A673 (cell line): ENCODE data around the gene MAZ. TPM values are rescaled to one million over a fixed set of nuclear protein-coding genes. Genes with fewer than 3 reads are reported as not detected.

ENCODE experiments used
- BruUV-seq: library from RNA; stranded (reverse); fragments of 400-500 nt; replicated peaks from 2 replicates; lab custom pipeline; 2021; lab: Mats Ljungman, UMichigan
- CTCF ChIA-PET: fragments of 300-600 bp; sonication (Branson Sonifier 250); formaldehyde crosslinking; loops from one replicate; lab custom pipeline; 2022; ENCODE audit warnings: antibody characterized with exemption; lab: Charles Lee
- POLR2A ChIA-PET: fragments of 300-600 bp; sonication (Branson Sonifier 250); formaldehyde crosslinking; loops from one replicate; lab custom pipeline; 2022; ENCODE audit warnings: antibody characterized with exemption; ENCODE audit not compliant: low non-redundant PET; lab: Charles Lee
- DNase-seq: peaks from one replicate; pipeline ENCODE4 v3.0.0-alpha.2; 2015; ENCODE audit warnings: low spot score
- H3K27ac ChIP-seq: fragments of 200-600 bp; sonication (generic); 2 replicates; pipeline ENCODE4 v1.5.1; 2016; ENCODE audit warnings: mixed run types, low read depth, mild to moderate bottlenecking, mixed read lengths, antibody characterized with exemption, low read length; ENCODE audit not compliant: poor library complexity, severe bottlenecking
- H3K27me3 ChIP-seq: fragments of 200-600 bp; sonication (generic); replicated peaks from 2 replicates; pipeline ENCODE4 v1.6.1; 2017; ENCODE audit warnings: mixed run types, low read depth, mild to moderate bottlenecking, mixed read lengths, antibody characterized with exemption, low read length; ENCODE audit not compliant: insufficient read depth, poor library complexity
- H3K36me3 ChIP-seq: fragments of 200-600 bp; sonication (generic); 2 replicates; pipeline ENCODE4 v1.6.1; 2016; ENCODE audit warnings: mixed run types, mild to moderate bottlenecking, mixed read lengths, antibody characterized with exemption, low read length; ENCODE audit not compliant: insufficient read depth, poor library complexity, severe bottlenecking
- H3K4me1 ChIP-seq: fragments of 200-600 bp; sonication (generic); 2 replicates; pipeline ENCODE4 v1.6.1; 2017; ENCODE audit warnings: mixed run types, mild to moderate bottlenecking, mixed read lengths, antibody characterized with exemption, low read length; ENCODE audit not compliant: insufficient read depth, poor library complexity, severe bottlenecking
- H3K4me3 ChIP-seq: fragments of 200-600 bp; sonication (generic); 2 replicates; pipeline ENCODE4 v1.5.1; 2016; ENCODE audit warnings: low read depth, mixed run types, mild to moderate bottlenecking, mixed read lengths, low read length; ENCODE audit not compliant: poor library complexity, severe bottlenecking
- H3K9me3 ChIP-seq: fragments of 200-600 bp; sonication (generic); 2 replicates; pipeline ENCODE4 v1.6.1; 2016; ENCODE audit warnings: mixed run types, low read depth, mild to moderate bottlenecking, mixed read lengths, antibody characterized with exemption, low read length; ENCODE audit not compliant: poor library complexity, severe bottlenecking
- EZH2 ChIP-seq: fragments of 200-600 bp; sonication (generic); IDR thresholded peaks from 2 replicates; pipeline ENCODE4 v1.6.1; 2017; ENCODE audit warnings: borderline replicate concordance, low read depth, mild to moderate bottlenecking, mixed read lengths, antibody characterized with exemption, low read length; ENCODE audit not compliant: poor library complexity, severe bottlenecking
- intact Hi-C: fragments of 100-400 bp; cut with micrococcal nuclease; formaldehyde crosslinking; loops from one replicate; pipeline ENCODE4 v1.10.0; 2022; ENCODE audit not compliant: unreplicated experiment
- total RNA-seq: library from RNA; stranded (reverse); gene quantifications from 2 replicates; pipeline ENCODE4 v1.2.3, GENCODE V29; 2021
- TF ChIP-seq, protein P1 (sequence below): fragments of 300-800, 200-600 bp; sonication (generic); conservative IDR thresholded peaks from 2 replicates; pipeline ENCODE4 v1.5.1; 2017; ENCODE audit warnings: low read depth, mild to moderate bottlenecking, antibody characterized with exemption, low read length, moderate library complexity, mixed read lengths

Gene MAZ
- total RNA-seq, 1 experiment from 2014 or later = 516 TPM

DNA sequence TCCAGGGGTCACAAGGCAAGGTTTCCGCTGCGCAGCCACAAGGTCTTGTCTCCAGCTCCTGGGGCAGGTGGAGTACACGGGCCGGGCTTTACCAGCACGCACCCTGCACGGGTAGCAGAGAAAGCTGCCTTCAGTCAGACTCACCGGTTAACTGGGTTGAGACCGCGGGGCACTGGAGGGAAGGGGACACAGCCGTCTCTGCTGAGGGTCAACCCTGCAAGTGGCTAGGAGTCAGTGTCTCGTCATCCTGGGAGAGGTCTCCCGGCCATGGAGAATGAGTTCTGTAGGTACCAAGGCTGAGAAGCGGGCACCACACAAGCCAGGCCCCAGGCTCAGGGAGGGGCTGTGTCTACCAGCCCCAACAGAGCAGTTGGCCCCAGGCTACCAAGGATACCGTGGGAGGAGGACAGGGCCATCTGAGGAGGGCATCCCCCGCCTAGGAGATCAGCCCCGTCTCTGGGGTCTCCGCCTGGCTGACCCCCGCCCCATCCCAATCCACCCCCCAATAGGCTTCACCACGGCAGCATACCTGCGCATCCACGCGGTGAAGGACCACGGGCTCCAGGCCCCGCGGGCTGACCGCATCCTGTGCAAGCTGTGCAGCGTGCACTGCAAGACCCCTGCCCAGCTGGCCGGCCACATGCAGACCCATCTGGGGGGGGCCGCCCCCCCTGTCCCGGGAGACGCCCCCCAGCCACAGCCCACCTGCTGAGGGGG is 2.9 kb downstream of the MAZ start:
- DNase-seq = no peak
- ChIA-PET POLR2A (no interaction called here), CTCF (no interaction called here)
- intact Hi-C loops = loop anchor here (2.0 kb wide), 1 partner anchor 212 kb away; no protein-coding TSS in a partner anchor
- Histone ChIP-seq H3K9me3 (no peaks in the 10 kb centered on the region), H3K27me3 (no peaks in the 10 kb centered on the region), H3K4me3 (peak overlapping the region; percentile 58), H3K4me1 (peaks cover 47% of the 10 kb centered on the region), H3K36me3 (peaks cover 28% of the 10 kb centered on the region), H3K27ac (peak overlapping the region; percentile 95)
- BruUV-seq = no TSS peak
- TF ChIP-seq EZH2 = no peak
- TF ChIP-seq, protein P1, sequence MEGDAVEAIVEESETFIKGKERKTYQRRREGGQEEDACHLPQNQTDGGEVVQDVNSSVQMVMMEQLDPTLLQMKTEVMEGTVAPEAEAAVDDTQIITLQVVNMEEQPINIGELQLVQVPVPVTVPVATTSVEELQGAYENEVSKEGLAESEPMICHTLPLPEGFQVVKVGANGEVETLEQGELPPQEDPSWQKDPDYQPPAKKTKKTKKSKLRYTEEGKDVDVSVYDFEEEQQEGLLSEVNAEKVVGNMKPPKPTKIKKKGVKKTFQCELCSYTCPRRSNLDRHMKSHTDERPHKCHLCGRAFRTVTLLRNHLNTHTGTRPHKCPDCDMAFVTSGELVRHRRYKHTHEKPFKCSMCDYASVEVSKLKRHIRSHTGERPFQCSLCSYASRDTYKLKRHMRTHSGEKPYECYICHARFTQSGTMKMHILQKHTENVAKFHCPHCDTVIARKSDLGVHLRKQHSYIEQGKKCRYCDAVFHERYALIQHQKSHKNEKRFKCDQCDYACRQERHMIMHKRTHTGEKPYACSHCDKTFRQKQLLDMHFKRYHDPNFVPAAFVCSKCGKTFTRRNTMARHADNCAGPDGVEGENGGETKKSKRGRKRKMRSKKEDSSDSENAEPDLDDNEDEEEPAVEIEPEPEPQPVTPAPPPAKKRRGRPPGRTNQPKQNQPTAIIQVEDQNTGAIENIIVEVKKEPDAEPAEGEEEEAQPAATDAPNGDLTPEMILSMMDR = no peak

DNA sequence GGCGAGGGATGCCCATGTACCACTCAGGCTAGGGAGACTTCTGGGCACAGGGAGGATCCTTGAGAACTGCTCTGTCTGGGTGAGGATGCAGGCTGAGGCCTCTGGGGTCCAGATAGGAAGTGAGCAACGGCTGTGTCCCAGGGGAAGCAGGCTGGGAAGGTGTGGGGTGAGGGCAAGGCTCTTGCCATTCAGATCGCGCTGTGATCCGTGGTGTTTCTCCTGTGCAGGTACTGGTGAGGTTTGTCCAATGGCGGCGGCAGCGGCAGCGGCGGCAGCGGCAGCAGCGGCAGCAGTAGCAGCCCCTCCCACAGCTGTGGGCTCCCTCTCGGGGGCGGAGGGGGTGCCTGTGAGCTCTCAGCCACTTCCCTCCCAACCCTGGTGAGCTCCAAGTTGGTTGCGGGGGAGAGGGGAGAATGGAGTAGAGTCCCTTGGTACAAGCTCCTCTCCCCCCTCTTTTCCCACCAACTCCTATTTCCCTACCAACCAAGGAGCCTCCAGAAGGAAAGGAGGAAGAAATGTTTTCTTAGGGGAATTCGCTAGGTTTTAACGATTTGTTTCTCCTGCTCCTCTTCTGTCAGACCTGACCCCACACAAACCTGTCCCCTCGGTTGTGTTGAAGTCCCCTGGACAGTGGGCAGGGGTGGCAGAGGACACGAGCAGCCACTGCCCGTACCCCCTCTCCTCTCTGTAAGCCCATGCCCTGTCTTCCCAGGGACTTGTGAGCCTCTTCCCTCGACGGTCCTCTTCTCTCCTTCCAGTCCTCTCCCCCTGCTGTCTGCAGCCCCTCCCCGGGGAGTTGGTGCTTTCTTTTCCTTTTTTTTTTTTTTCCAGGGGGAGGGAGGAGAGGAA is 3.7 kb downstream of the MAZ start:
- CTCF ChIA-PET = interaction anchor here (0.7 kb wide), 1 partner anchor 81 kb away, joined by 4 read pairs; no protein-coding TSS in a partner anchor
- Histone ChIP-seq H3K4me3 (peak overlapping the region; percentile 58), H3K27ac (peak overlapping the region; percentile 95), H3K9me3 (no peaks in the 10 kb centered on the region), H3K27me3 (no peaks in the 10 kb centered on the region), H3K4me1 (peaks cover 47% of the 10 kb centered on the region), H3K36me3 (peaks cover 24% of the 10 kb centered on the region)
- intact Hi-C loops = loop anchor here (2.0 to 10.0 kb wide), 2 partner anchors 55 to 211 kb away; partner anchors contain the start of gene CDIPT
- TF ChIP-seq EZH2 = no peak
- TF ChIP-seq, protein P1 = no peak
- DNase-seq = peak; percentile 74
- no TSS peak for BruUV-seq
- POLR2A ChIA-PET = no interaction called here

DNA sequence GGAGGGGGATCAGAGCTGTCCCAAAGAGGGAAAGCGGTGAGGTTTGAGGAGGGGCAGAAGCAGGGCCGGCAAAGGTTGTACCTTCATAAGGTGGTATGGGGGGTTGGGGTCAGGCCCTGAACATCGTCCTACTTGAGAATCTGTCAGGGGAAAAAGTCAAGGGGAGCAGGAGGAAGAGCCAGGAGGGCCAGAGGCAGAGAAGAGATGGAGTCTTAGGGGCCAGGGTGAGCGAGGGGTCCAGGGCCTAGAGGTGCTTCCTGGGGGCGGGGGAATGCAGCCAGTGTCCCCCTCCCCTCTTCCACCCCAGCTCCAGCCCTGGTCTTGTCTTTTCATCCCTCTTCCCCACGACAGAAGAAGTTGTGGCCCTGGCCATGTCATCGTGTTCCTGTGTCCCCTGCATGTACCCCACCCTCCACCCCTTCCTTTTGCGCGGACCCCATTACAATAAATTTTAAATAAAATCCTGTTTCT is 4.4 kb downstream of the MAZ start:
- POLR2A ChIA-PET = no interaction called here

More for the DNA sequence above, 4.4 kb downstream of the MAZ start:
- no peak for DNase-seq
- CTCF ChIA-PET = interaction anchor here (0.7 kb wide), 1 partner anchor 82 kb away, joined by 4 read pairs; no protein-coding TSS in a partner anchor
- Histone ChIP-seq H3K4me1 (peaks cover 51% of the 10 kb centered on the region), H3K4me3 (peak overlapping the region; percentile 58), H3K9me3 (no peaks in the 10 kb centered on the region), H3K27ac (peak overlapping the region; percentile 95), H3K27me3 (no peaks in the 10 kb centered on the region), H3K36me3 (peaks cover 24% of the 10 kb centered on the region)
- intact Hi-C loops = loop anchor here (10.0 kb wide), 1 partner anchor 54 kb away; the partner anchor contains the start of gene CDIPT
- TSS peak; percentile 87 for BruUV-seq
- TF ChIP-seq EZH2 = no peak
- TF ChIP-seq, protein P1 = no peak
